HG02973 (cell line): ENCODE data around the gene FAM168A.
"Not testable (repeated sequence)": the region's sequence is repeated elsewhere in the genome, so short reads cannot be mapped to it uniquely, and the experiment has no call there.

Source experiments
- ATAC-seq: cut with Tn5 transposase; IDR thresholded peaks from one replicate; pipeline ENCODE4 v1.9.1; 2021; ENCODE audit warnings: moderate library complexity; ENCODE audit not compliant: unreplicated experiment

Gene FAM168A

GRCh38 chr11:73436859-73437258 is 161.1 kb downstream of the FAM168A start:
- not testable (repeated sequence) for ATAC-seq

GRCh38 chr11:73431396-73431795 is 166.5 kb downstream of the FAM168A start:
- no peak for ATAC-seq

GRCh38 chr11:73430326-73430725 is 167.6 kb downstream of the FAM168A start:
- no peak for ATAC-seq

- ATAC-seq: no peak
Observed at GRCh38 chr11:73429121-73429750, 168.7 kb downstream of the FAM168A start.

- ATAC-seq: no peak
Observed at GRCh38 chr11:73428699-73429098, 169.2 kb downstream of the FAM168A start.

- ATAC-seq: no peak
Observed at GRCh38 chr11:73428227-73428626, 169.7 kb downstream of the FAM168A start.

GRCh38 chr11:73426219-73426850 is 171.6 kb downstream of the FAM168A start:
- no peak for ATAC-seq

GRCh38 chr11:73425108-73425507 is 172.8 kb downstream of the FAM168A start:
- ATAC-seq: no peak

GRCh38 chr11:73423506-73423905 is 174.4 kb downstream of the FAM168A start:
- no peak for ATAC-seq

GRCh38 chr11:73422886-73423285 is 175.0 kb downstream of the FAM168A start:
- no peak for ATAC-seq

- no peak for ATAC-seq
Observed at GRCh38 chr11:73420136-73420535, 177.8 kb downstream of the FAM168A start.

- no peak for ATAC-seq
Observed at GRCh38 chr11:73416786-73417185, 181.1 kb downstream of the FAM168A start.

GRCh38 chr11:73415854-73416615 is 181.9 kb downstream of the FAM168A start:
- ATAC-seq: no peak

GRCh38 chr11:73414977-73415651 is 182.8 kb downstream of the FAM168A start:
- no peak for ATAC-seq

GRCh38 chr11:73413256-73413655 is 184.7 kb downstream of the FAM168A start:
- ATAC-seq: no peak

GRCh38 chr11:73412308-73412707 is 185.6 kb downstream of the FAM168A start:
- ATAC-seq: no peak

- no peak for ATAC-seq
Observed at GRCh38 chr11:73411031-73411430, 186.9 kb downstream of the FAM168A start.

GRCh38 chr11:73410627-73411026 is 187.3 kb downstream of the FAM168A start:
- no peak for ATAC-seq

GRCh38 chr11:73409431-73409830 is 188.5 kb downstream of the FAM168A start:
- ATAC-seq: no peak

GRCh38 chr11:73406619-73407018 is 191.3 kb downstream of the FAM168A start:
- no peak for ATAC-seq

- no peak for ATAC-seq
Observed at GRCh38 chr11:73406131-73406530, 191.8 kb downstream of the FAM168A start.

GRCh38 chr11:73405146-73405510 is 192.8 kb downstream of the FAM168A start:
- no peak for ATAC-seq
